Endothelial cell of umbilical vein (primary cell): ENCODE measurements around the gene PKD2. TPM values are rescaled to one million over a fixed set of nuclear protein-coding genes. Genes with fewer than 3 reads are reported as not detected.

ENCODE experiments used
- BruUV-seq: library from RNA; stranded (reverse); fragments of 400-500 nt; replicated peaks from 2 replicates; lab custom pipeline; 2021; lab: Mats Ljungman, UMichigan
- CTCF ChIA-PET: fragments of 300-600, 350-600 bp; sonication (Branson Sonifier 250); formaldehyde crosslinking; loops from one replicate; lab custom pipeline; 2021; ENCODE audit warnings: antibody characterized with exemption, inconsistent platforms; lab: Charles Lee
- POLR2A ChIA-PET: fragments of 300-600, 350-600 bp; sonication (Branson Sonifier 250); formaldehyde crosslinking; loops from one replicate; lab custom pipeline; 2021; ENCODE audit warnings: antibody characterized with exemption, inconsistent platforms; lab: Charles Lee
- DNase-seq: peaks from one replicate; pipeline ENCODE4 v3.0.0-alpha.2; 2011; ENCODE audit warnings: low read depth, low spot score
- FAIRE-seq: peaks from 2 replicates; lab custom pipeline; 2011; peaks lifted over from hg19 to GRCh38; lab: Jason Lieb, UNC
- H2AFZ ChIP-seq: 2 replicates; pipeline ENCODE4 v1.6.0; 2012; ENCODE audit warnings: low read depth, low read length, control low read depth, inconsistent platforms
- H3K27ac ChIP-seq: 2 replicates; pipeline ENCODE4 v1.5.1; 2011; ENCODE audit warnings: low read depth, mild to moderate bottlenecking, control low read depth, low read length, moderate library complexity; ENCODE audit not compliant: insufficient read depth
- H3K27me3 ChIP-seq, 2 experiments: 2 replicates each; pipeline versions ENCODE4 v1.6.0 to v1.6.1; 2011; ENCODE audit warnings: low read length in 2 of 2, mixed read lengths in 1 of 2; ENCODE audit not compliant: control insufficient read depth in 2 of 2, insufficient read depth in 2 of 2
- H3K36me3 ChIP-seq, 2 experiments: 2 replicates in 1 of 2; 3 replicates in 1 of 2; pipeline ENCODE4 v1.5.1; 2011; ENCODE audit warnings: low read length in 2 of 2, mild to moderate bottlenecking in 1 of 2, moderate library complexity in 1 of 2; ENCODE audit not compliant: control insufficient read depth in 2 of 2, insufficient read depth in 2 of 2; ENCODE audit errors: extremely low read depth in 1 of 2
- H3K4me1 ChIP-seq: 3 replicates; pipeline ENCODE4 v1.5.1; 2011; ENCODE audit warnings: mild to moderate bottlenecking, low read length; ENCODE audit not compliant: control insufficient read depth, insufficient read depth; ENCODE audit errors: extremely low read depth
- H3K4me2 ChIP-seq: 2 replicates; pipeline ENCODE4 v1.6.1; 2011; ENCODE audit warnings: low read length, control low read depth, mixed read lengths; ENCODE audit not compliant: insufficient read depth
- H3K4me3 ChIP-seq, 3 experiments: fragments of 200-600 bp in 1 of 3; sonication (generic), shearing (Covaris generic) in 1 of 3; replicated peaks in 1 of 3; 2 replicates each; pipeline ENCODE4 v1.5.1; 2011 to 2016; ENCODE audit warnings: control low read depth in 3 of 3, low read length in 3 of 3, mild to moderate bottlenecking in 2 of 3, inconsistent platforms in 1 of 3, low read depth in 1 of 3, moderate library complexity in 1 of 3; ENCODE audit not compliant: insufficient read depth in 1 of 3
- H3K79me2 ChIP-seq: 2 replicates; pipeline ENCODE4 v1.6.0; 2012; ENCODE audit warnings: low read length, inconsistent platforms; ENCODE audit not compliant: control insufficient read depth, insufficient read depth
- H3K9ac ChIP-seq: replicated peaks from 2 replicates; pipeline ENCODE3; 2011; ENCODE audit warnings: low read length, control low read depth; ENCODE audit not compliant: insufficient read depth; ENCODE audit errors: extremely low read depth
- H3K9me1 ChIP-seq: replicated peaks from 3 replicates; pipeline ENCODE4 v1.6.0; 2011; ENCODE audit warnings: mild to moderate bottlenecking, low read length; ENCODE audit not compliant: control insufficient read depth, insufficient read depth; ENCODE audit errors: extremely low read depth
- H3K9me3 ChIP-seq: replicated peaks from 2 replicates; pipeline ENCODE4 v1.5.1; 2012; ENCODE audit warnings: low read length, inconsistent platforms; ENCODE audit not compliant: control insufficient read depth, insufficient read depth
- H4K20me1 ChIP-seq: replicated peaks from 2 replicates; pipeline ENCODE3; 2011; ENCODE audit warnings: mild to moderate bottlenecking, low read length; ENCODE audit not compliant: control insufficient read depth, insufficient read depth; ENCODE audit errors: extremely low read depth
- CTCF ChIP-seq, 2 donors: IDR thresholded peaks; 1 replicate in 1 of 2; 2 replicates in 1 of 2; pipeline ENCODE4 v1.5.1; 2011; ENCODE audit warnings: low read length in 2 of 2, mild to moderate bottlenecking in 2 of 2, moderate library complexity in 2 of 2, control low read depth in 1 of 2, inconsistent platforms in 1 of 2, low read depth in 1 of 2; ENCODE audit not compliant: insufficient read depth in 1 of 2; ENCODE audit errors: extremely low read depth in 1 of 2
- EZH2 ChIP-seq: IDR thresholded peaks from 2 replicates; pipeline ENCODE4 v1.6.1; 2012; ENCODE audit warnings: borderline replicate concordance, low read depth, mild to moderate bottlenecking, moderate library complexity, low read length, inconsistent platforms; ENCODE audit not compliant: severe bottlenecking
- FOS ChIP-seq: IDR thresholded peaks from 2 replicates; pipeline ENCODE4 v1.6.1; 2011; ENCODE audit warnings: mild to moderate bottlenecking, low read length, moderate library complexity, borderline replicate concordance; ENCODE audit not compliant: insufficient read depth
- GATA2 ChIP-seq: IDR thresholded peaks from 2 replicates; pipeline ENCODE4 v1.7.0; 2011; ENCODE audit warnings: low read depth, mild to moderate bottlenecking, moderate library complexity, mixed read lengths, low read length; ENCODE audit not compliant: insufficient read length, insufficient read depth
- JUN ChIP-seq: IDR thresholded peaks from 2 replicates; pipeline ENCODE4 v1.6.1; 2011; ENCODE audit warnings: borderline replicate concordance, low read depth; ENCODE audit not compliant: insufficient read length, insufficient read depth
- POLR2AphosphoS5 ChIP-seq: IDR thresholded peaks from 2 replicates; pipeline ENCODE4 v1.6.1; 2012; ENCODE audit warnings: low read depth, mild to moderate bottlenecking, control low read depth, low read length, moderate library complexity; ENCODE audit not compliant: insufficient read depth
- dilution Hi-C: fragments of 300-500 bp; cut with MboI; formaldehyde crosslinking; loops from one replicate; pipeline ENCODE4 v1.15.0; 2019; ENCODE audit warnings: low sequenced_read_pairs; ENCODE audit not compliant: extremely low pct_ligation_motif_present
- intact Hi-C: fragments of 100-400 bp; cut with micrococcal nuclease; formaldehyde crosslinking; loops from one replicate; pipeline ENCODE4 v1.10.0; 2022
- polyA plus RNA-seq, 4 experiments: library from polyadenylated mRNA; depleted of rRNA in 3 of 4; stranded (reverse) in 3 of 4; unstranded in 1 of 4; fragments of >200 nt; gene quantifications; 2 replicates each; pipeline versions ENCODE4 v1.2.1 to v1.2.3, GENCODE V29; 2011 to 2012; ENCODE audit warnings: missing spikeins in 1 of 4
- total RNA-seq: library from RNA; stranded (reverse); gene quantifications from 2 replicates; pipeline ENCODE4 v1.2.3, GENCODE V29; 2021

The PKD2 gene
- total and polyA plus RNA-seq, 2 donors (not counting 3 experiments of a cell fraction or from before 2014, with no cell fraction given), result 23.1 to 27.0 TPM

DNA sequence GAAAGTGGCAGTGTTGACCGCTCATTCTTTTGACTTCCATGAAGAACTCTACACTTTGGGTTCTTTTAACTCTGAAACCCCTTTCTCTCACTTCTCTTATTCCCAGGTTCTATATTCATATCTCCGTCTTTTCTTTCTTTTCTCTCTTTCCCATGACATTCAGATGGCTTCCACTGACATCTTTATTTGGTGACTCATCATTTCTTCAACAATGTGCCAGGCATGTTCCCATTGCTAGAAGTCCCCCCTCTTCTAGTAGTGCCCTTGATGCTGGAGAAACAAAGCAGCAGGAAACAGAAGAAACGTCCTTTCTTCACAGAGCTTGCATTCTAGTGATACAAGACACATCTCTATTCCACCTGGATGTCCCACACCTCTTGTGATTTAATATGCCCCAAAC, 33.3 kb downstream of the PKD2 start:
- ChIA-PET CTCF (interaction anchor here (0.6 to 1.0 kb wide), 2 partner anchors 107 to 171 kb away, joined by 3 read pairs; no protein-coding TSS in a partner anchor), POLR2A (interaction anchor here (0.6 kb wide), 1 partner anchor 7 kb away, joined by 6 read pairs; no protein-coding TSS in a partner anchor)
- dilution Hi-C loops, result no loop called here
- peaks cover 21 to 35% of the 10 kb centered on the region in 2 experiments for H3K36me3 ChIP-seq
- FAIRE-seq (peak; percentile 33), DNase-seq (no peak)
- H3K27ac ChIP-seq, result no peak overlapping the region
- intact Hi-C loops, result no loop called here
- H3K27me3 ChIP-seq, result no peaks in the 10 kb centered on the region
- H3K9me1 ChIP-seq, result no peaks in the 10 kb centered on the region
- peaks cover 9% of the 10 kb centered on the region for H3K4me1 ChIP-seq
- no peak overlapping the region for H3K4me2 ChIP-seq
- no peak overlapping the region for H2AFZ ChIP-seq
- no TSS peak for BruUV-seq
- TF ChIP-seq JUN (peak; percentile 19), GATA2 (no peak), EZH2 (no peak), FOS (no peak), CTCF (IDR thresholded peaks at IDR 0.05; ENCODE audit: extremely low read depth in 1 of 2, insufficient read depth in 1 of 2, low read depth in 1 of 2, low read length in 2 of 2) (no peak), POLR2AphosphoS5 (no peak)
- H3K4me3 ChIP-seq, result no peak overlapping the region
- no peaks in the 10 kb centered on the region for H4K20me1 ChIP-seq
- no peak overlapping the region for H3K9ac ChIP-seq
- H3K9me3 ChIP-seq, result no peaks in the 10 kb centered on the region
- H3K79me2 ChIP-seq, result no peaks in the 10 kb centered on the region
